Activated CD4-positive, alpha-beta T cell treated with anti-CD3 and anti-CD28 coated beads, Interleukin-2, amount 50 U/mL, for 4 hours (primary cell): ENCODE measurements around the gene LTC4S.
A peak's percentile ranks its signal among the peaks of the same experiment; 100 is the strongest.

Experiments used
- DNase-seq, 2 experiments: peaks; one replicate each; pipeline ENCODE4 v3.0.0-alpha.2; 2020

LTC4S gene

DNA sequence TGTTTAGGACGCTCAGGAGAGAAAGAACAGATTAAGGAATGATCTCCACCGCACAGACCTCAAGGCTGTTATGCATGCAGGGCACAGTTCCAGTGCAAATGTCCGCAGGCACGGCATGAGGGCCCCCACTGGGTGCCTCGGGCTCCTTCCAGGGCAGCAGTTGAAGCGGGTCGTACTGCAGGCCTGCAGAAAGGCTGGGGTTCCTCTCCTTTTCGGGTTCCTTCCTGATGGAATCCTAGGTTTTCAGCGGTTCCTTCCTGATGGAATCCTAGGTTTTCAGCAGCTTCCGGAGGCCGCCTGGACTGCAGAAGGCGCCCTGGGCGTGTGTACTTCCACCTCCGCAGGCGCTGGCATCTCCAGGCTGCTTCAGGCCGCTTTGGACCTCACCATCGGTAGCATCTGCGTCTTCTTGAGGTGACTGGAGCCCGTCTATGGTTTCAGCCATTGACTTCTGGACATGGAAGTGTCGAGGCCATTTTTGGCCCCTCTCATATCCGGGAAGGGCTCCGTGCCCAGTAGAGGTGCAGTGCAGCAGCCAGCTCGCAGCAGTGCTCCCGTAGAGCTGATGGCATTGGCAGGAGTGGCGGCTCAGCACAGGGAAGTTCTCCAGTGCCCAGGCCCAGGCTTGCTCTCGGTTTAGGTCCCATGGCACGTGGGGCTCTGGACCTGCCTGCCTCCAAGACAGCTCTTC, 18.5 kb downstream of the LTC4S start:
- DNase-seq: no peak

DNA sequence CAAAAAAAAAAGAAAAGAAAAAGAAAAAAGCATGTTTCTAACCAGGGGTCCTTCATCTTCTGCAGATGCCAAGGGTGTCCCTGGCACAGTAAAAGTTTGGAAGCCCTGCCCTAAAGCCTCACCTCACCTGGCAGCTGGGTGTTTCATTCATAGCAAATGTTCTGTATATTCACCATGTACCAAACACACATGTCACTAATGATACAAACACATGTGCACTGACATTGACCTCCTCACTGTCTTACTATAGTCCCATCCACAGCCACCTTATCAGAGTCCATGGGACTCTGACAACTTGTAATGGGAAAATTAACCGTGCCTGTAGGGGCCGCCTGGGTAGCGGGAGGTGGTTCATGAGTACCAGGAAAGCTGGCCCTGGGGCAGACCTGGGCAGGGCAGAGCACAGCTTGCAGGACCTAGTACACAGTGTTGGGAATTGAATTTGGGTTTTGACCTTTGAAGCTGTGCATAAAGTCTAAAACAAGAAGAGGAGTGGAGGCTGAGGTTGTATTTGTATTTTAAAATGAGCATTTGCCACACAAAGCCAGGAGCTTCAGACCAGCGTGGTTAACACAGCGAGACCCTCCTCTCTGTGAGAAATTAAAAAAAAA, 19.3 kb downstream of the LTC4S start:
- DNase-seq: no peak

DNA sequence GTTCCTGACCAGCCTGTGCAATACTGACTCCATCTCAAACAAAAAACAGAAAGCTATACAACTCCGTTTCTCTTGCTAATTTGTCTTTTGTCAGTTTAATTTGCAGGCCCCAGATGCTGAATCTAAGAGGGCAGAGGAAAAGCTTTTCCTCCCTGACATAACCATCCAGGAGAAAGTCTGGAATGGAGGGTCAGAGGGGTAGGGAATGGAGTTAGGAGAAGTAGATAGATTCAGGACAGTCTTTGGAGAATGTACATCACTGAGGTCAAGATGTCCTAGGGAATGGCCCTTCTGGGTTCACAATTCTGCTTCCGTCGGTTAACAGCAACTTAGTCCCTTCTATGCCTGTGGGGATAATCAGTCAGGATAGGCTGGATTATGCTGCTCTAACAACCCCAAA, 20.3 kb downstream of the LTC4S start:
- DNase-seq: no peak

DNA sequence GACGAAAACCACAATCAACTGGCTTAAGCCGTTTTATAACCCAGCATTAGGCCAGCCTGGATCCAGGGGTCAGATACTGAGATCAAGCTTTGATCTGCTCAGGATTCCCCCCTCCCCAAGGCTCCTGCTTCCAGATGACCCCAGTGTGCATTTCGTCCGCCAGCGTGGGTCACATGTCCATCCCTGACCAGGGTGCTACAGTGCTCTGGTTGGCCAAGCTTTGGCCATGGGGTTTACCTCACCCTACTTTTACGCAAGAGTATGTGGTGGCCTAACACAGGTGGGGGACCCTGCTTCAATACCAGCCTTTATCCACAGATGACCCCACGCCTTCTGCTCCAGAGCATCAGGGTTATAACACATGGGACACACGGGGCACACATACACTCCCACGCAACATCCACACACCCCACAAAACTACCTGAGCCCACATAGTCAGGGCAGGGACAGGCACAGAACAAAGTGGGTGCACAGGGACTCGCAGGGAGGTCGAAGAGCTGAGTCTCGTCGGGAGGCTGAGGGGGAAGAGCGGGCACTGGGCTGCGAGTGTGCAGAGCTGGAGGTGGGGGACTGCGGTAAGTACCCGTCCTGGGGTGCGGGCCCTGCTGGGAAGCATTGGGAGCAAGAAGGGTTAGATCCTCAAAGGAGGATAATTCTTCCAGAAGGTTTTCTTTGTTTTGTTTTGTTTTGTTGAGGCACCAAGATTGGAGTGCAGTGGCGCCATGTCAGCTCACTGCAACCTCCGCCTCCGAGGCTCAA, 21.9 kb downstream of the LTC4S start:
- DNase-seq: no peak

DNA sequence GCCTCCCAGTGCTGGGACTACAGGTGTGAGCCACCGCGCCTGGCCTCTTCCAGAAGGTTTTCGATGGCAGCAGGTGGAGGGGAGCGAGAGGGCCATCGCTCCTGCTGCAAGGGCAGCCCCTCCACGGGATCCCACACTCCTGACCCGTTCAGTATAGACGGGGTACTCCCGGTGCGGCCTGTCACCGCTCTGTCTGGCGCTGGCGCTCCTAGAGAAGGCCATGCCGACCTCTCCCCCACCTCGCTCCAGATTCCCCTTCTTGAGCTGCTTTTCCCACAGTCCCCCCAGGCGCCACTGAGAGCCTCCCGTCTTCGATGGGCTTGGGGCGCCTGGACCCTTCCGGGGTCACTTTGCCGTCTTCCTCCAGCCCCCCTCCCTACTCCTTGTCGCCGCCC, 22.6 kb downstream of the LTC4S start:
- DNase-seq: no peak

DNA sequence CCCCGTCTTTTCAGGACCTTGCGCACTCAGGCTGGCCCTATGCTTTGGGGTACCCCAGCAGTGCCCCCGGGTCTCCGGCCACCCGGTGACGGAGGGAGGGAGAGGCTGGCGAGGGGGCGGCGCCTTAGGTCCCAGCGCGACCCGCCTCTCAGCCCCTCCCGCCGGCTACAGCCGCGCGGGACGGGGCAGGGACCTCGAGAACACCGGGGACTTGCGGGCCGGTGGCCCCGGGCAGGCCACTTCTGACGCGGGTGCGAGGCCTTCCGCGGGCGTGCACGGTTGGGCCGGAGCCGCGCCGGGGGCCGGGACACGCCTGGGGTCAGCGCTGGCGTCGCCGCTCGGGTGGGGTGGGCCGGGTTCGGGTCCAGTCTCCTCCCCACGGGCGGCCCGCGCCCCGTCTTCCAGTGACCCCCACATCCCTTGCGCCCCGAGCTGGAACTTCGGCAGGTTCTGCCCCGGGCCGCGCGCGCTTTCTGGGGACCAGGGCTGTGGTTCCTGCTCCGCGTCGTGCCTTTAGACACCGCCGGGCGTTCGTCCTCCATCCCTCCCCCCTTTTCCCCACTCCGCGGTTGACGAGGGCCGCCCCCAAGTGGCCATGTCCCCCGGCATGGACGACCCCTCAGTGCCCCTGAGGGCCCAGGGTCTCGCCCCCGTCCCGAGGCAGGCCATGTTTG, 23.1 kb downstream of the LTC4S start:
- DNase-seq: no peak

DNA sequence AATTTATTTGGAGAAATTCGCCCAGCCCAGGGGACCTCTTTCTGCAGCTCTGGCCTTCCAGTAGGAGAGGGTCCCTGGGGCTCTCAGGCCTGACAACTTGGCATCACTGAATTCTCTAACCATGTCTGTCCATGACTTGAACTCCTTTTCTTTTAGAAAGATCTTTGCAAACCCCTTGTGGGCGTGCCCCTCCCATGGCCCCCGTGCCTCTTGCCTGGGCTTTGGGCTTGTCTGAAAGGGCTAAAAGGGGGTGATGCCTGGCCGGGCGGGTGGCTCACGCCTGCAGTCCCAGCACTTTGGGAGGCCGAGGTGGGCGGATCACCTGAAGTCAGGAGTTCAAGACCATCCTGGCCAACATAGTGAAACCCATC, 23.7 kb downstream of the LTC4S start:
- no peak for DNase-seq

DNA sequence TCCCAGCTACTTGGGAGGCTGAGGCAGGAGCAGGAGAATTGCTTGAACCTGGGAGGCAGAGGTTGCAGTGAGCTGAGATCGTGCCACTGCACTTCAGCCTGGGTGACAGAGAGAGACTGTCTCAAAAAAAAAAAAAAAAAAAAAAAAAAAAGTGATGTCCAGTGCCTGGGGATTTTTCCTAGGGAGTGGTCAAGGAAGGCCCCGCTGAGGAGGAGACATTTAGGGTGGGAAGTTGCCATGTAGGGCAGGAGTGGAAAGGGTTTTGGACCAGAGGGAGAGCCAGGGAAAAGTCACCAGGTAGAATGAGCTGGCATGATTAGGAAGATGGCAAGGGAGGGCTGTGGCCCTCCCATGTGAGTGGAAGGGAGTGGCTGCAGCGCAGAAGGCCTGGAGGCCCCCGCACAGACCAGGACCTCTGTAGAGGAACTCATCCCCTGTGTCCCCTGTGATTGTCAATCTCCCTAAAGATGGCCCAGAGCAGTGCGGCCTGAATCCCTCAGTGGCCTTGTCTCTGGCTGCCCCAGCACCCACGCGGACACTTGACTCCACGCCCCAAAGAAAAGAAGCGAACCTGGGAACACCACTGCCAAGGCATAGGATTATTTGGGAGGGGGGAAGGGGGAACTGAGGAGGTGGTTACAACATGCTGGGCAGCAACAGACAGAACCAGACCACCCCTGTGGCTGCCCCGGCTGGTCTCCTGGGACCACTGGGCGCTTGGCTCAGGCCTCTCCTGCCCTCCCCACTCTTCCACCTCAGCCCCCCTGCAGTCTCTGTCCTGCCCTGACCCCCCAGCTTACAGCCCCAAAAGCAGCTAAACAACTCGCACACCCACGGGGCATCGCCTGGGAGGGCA, 24.3 kb downstream of the LTC4S start:
- DNase-seq: no peak

DNA sequence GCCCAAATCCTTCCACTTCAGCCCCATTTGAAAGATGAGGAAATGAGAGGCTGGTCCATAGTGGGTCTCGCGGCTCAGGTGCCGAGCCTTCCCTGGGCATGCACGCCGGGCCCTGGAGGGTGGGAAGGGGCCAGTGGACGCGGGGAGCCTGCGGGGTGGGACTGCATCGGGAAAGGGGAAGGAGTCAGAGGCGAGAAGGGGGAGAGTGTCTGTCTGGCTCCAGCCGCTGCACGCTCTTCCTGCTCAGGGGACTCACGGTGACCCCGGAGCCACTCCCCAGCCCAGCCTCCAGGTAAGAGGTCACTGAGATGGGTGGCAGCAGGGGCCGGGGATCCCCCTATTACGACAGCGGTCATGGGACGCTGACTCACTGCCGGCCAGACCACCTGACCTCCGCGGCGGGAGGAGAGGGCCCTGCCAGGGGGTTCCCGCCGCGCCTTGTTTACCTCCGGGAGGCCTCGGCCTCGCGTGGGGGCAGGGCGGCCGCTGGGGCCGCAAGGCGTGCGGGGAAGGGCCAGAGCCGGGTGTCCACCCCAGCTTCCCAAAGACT, 25.0 kb downstream of the LTC4S start:
- peak; percentile 71 for DNase-seq

DNA sequence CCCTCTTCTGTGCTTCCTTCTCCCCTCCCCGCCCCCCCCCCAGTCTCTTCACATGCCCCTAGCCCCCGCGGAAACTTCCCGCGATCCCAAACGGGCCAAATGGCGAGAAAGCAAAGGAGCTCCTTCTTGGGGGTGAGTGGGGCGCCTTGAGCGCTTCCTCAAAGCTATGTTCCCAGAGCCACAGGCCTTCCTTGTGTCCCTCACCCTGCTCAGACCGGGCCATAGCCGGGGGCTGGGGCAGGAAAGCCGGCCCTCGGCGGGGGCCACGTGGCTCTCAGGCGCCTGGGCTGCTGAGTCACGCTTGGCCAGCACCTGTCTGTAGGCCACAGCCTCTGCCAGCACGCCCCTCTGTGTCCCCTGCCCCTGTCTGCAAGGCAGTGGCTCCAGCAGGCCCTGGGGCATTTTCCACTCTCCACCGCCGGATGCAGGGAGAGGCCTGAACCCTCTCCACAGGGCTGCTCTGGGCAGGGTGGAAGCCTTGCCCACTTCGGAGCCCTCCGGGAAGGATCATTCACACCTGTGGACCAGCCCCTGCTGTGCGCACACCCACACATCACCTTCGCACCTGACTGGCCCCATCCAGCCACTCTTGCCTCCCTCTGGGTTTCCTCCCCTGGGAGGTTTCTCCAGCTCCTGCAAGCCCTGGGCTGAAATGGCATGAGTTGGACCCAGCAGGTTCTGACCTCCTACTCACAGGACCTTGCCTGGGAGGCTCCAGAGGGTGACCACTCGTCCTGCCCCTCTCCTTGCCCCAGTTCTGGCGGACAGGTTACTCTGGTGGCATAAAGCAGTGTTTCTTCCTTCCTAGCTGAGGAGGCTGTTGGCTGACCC, 25.7 kb downstream of the LTC4S start:
- no peak for DNase-seq

DNA sequence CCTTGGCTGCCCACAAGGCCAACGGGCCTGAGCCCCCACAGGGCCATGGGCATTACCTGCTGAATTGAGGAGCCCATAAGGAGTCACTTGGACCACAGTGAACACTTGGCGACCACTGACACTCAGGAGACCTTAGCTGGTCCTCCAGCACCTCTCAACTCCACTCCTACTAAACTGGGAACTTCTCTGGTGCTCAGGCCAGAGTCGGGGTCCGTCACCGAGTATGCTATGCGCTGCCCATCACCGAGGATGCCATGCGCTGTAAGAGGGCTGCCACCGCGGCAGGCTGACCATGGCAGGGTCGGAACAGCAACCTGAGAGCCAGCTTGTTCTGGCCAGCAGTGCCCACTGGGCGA, 26.3 kb downstream of the LTC4S start:
- DNase-seq: no peak

DNA sequence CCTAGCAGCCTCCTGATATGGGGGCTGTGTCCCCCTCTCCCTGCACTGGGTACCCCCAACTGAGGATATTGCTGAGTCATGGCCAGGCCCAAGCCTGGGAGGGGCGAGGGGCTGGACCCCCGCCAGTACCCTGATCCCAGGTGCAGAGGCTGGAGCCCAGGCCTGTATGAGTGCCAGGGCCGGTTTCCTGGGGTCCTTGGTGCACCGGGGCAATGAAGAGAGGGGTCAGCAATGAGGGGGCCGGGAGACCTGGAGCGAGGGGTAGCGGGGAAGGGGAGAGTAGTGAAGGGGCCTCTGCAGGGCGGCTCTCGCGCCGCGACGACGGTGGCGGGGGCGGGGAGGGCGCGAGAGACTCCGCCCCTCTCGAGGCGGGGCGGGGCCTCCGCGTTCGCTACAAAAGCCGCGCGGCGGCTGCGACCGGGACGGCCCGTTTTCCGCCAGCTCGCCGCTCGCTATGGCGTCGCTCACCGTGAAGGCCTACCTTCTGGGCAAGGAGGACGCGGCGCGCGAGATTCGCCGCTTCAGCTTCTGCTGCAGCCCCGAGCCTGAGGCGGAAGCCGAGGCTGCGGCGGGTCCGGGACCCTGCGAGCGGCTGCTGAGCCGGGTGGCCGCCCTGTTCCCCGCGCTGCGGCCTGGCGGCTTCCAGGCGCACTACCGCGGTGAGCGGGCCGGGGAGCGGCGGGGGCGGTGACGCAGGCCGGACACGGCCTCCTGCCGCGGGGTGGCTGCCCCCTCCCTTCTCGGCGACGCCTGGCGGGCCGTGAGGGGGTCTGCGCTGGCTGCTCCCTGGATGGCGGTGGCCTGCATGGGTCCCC, 26.9 kb downstream of the LTC4S start, which contains the start of gene SQSTM1:
Gene SQSTM1 (plus strand): TSS at position 423 of the 815 bp plus-strand sequence. CDS start 32 bp downstream, at position 455.
- DNase-seq: peak; percentile 70 to 73

DNA sequence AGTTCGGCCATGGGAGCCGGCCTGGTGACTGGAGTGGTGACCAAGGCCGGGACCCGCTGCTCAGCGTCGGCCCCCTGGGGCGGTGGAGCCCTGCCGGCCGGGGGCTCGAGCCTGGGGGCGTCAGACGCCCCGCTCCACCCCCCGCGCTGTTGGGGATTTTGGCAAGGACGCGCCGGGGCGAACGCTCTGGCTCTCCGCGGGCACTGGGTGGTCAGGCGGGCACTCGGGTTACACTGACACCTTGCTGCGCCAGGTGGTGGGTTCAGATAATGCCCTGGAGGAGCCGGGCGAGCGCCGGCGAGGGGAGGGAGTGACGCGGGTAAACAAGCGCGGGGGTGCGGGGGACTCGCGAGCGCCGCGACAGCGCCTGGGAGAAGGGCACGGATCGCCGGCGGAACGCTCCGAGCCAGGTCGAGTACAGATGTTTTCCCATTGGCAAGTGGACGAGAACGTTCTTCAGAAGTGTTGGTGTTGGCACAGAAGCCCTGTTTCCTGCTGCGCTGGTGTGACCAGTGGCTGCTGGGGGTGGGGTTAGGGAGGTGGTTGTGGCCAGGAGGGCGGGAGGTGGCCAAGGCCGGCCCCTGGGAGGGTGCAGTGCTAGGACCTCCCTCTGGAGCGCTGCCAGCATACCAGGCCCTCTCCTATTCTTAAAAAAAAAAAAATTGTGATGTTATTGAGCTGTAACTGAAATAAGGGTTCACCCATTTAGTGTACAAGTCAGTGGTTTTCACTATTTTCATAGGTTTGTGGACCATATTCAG, 27.7 kb downstream of the LTC4S start:
- DNase-seq: peak; percentile 72 to 75

DNA sequence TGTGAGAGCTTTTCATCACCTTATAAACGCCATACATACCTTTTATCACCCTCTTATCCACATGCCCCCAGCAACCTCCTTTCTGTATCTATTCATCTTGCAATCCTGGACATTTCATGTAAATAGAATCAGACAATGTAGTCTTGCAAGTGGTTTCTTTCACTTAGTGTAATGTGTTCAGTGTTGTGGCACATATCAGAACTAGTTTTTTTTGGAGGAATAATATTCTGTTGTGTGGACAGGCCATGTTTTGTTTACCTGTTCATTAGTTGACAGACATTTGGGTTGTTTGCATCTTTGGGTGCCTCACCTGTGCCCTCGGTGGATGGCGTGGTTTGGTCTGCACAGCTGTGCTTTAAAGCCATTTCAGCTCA, 28.3 kb downstream of the LTC4S start:
- no peak for DNase-seq

DNA sequence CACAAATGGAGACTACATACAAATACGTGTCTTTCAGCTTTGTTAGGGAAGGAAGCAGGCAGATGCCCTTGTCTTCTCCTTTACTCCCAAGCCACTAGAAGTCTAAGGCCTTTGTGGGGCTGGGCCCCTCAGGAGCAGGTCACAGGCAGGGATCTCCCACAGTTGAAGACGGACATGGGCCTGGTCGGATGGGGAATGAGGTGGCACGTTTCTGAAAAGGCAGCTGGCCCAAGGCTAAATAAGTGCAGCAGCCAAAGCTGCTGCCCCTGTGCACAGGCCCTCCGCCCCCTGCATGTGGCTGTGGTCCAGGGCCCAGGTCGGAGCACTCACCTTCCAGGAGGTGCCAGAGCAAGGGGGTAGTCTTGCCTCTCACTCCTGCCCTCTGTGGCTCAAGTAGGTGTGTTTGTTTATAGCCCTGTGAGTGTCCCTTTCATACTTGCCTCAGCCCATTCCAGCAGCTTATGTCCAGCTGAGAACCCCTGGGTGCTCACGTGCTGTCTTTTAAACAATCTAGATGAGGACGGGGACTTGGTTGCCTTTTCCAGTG, 28.7 kb downstream of the LTC4S start:
- DNase-seq: no peak

DNA sequence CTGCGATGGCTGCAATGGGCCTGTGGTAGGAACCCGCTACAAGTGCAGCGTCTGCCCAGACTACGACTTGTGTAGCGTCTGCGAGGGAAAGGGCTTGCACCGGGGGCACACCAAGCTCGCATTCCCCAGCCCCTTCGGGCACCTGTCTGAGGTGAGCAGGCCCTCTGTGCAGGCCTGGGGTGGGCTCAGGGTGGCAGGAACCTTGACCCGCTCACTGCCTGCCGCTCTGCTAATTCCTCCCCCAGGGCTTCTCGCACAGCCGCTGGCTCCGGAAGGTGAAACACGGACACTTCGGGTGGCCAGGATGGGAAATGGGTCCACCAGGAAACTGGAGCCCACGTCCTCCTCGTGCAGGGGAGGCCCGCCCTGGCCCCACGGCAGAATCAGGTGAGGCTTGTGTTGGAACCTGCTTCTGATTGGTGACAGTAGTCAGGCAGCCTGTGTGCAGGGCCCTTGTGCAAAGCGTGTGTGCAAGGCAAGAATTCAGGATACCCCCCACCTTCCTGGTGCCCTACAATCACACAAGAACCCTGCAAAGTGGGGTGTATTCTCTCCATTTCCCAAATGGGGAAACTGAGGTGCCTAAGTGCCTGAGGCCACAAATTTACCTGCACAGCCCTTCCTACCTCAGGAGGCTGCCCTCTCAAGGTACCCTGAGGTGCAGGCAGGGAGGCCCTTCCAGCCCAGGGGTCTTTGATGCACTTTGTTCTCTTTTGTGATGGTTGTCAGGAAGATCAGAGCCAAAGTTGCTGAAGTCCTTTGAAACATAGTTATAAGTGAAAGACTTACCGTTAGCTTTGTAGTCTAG, 30.4 kb downstream of the LTC4S start:
- DNase-seq: no peak

DNA sequence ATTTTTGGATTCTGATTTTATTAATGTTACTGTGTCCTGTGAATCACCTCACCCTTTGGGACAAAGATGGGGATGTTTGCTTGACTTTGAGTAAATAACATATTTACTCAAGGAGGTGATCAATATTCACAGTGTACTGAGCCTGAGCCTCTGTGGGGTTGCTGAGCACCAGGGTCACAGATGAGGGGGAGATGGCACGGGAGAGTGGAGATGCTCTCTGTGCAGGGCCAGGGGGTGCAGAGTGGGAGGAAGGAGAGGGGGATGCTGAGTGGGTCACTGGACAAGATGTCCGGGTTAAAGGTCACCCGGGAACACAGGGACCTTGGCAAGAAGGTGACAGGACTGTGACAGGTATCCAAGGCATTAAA, 30.9 kb downstream of the LTC4S start:
- DNase-seq: no peak

DNA sequence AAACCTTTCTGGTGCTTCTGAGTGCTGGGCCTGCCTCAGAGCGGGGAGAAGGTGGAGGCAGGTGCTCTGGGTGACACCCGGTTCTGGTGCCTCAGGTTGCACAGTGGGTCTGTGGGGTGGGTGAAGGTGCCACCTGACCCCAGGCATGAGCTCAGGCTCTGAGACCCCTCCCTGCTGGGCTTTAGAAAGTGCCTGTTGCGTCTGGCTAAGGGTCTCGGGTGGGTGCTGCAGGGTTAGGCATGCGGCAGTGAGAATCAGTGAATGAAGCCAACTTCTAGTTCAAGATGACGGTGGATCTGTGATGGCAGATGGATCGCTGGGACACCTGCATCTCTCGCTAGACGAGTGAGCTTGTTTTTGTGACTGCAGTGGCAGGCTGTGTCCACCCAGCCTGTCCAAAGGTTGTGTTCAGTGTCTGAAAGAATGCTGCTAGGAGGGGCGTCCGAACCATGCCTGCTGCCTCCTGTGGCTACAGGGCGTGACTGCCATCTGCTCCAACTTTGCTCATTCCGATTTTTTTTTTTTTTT, 31.9 kb downstream of the LTC4S start:
- no peak for DNase-seq
